ENCODE data around the gene LEFTY1. TPM values are rescaled to one million over a fixed set of nuclear protein-coding genes. Genes with fewer than 3 reads are reported as not detected.

Gene LEFTY1
- total and polyA plus RNA-seq, 2 of the 13 experiments (the other 11 are each of a cell fraction or from before 2014, with no cell fraction given), result 0.29 to 0.79 TPM

- no peak for TF ChIP-seq PRDM10 (CRISPR knock-in tag; IDR thresholded peaks at IDR 0.05; ENCODE audit: low read depth)
- no peak for TF ChIP-seq TBP (CRISPR knock-in tag; IDR thresholded peaks at IDR 0.05)
- TF ChIP-seq, protein P1, sequence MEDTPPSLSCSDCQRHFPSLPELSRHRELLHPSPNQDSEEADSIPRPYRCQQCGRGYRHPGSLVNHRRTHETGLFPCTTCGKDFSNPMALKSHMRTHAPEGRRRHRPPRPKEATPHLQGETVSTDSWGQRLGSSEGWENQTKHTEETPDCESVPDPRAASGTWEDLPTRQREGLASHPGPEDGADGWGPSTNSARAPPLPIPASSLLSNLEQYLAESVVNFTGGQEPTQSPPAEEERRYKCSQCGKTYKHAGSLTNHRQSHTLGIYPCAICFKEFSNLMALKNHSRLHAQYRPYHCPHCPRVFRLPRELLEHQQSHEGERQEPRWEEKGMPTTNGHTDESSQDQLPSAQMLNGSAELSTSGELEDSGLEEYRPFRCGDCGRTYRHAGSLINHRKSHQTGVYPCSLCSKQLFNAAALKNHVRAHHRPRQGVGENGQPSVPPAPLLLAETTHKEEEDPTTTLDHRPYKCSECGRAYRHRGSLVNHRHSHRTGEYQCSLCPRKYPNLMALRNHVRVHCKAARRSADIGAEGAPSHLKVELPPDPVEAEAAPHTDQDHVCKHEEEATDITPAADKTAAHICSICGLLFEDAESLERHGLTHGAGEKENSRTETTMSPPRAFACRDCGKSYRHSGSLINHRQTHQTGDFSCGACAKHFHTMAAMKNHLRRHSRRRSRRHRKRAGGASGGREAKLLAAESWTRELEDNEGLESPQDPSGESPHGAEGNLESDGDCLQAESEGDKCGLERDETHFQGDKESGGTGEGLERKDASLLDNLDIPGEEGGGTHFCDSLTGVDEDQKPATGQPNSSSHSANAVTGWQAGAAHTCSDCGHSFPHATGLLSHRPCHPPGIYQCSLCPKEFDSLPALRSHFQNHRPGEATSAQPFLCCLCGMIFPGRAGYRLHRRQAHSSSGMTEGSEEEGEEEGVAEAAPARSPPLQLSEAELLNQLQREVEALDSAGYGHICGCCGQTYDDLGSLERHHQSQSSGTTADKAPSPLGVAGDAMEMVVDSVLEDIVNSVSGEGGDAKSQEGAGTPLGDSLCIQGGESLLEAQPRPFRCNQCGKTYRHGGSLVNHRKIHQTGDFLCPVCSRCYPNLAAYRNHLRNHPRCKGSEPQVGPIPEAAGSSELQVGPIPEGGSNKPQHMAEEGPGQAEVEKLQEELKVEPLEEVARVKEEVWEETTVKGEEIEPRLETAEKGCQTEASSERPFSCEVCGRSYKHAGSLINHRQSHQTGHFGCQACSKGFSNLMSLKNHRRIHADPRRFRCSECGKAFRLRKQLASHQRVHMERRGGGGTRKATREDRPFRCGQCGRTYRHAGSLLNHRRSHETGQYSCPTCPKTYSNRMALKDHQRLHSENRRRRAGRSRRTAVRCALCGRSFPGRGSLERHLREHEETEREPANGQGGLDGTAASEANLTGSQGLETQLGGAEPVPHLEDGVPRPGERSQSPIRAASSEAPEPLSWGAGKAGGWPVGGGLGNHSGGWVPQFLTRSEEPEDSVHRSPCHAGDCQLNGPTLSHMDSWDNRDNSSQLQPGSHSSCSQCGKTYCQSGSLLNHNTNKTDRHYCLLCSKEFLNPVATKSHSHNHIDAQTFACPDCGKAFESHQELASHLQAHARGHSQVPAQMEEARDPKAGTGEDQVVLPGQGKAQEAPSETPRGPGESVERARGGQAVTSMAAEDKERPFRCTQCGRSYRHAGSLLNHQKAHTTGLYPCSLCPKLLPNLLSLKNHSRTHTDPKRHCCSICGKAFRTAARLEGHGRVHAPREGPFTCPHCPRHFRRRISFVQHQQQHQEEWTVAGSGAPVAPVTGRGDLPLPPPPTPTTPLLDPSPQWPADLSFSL (CRISPR knock-in tag; IDR thresholded peaks at IDR 0.05), result no peak
- TF ChIP-seq PHF5A (CRISPR knock-in tag; IDR thresholded peaks at IDR 0.05; ENCODE audit: low read depth, unreplicated experiment), result no peak
- TF ChIP-seq SETDB1 (CRISPR knock-in tag; IDR thresholded peaks at IDR 0.05; ENCODE audit: borderline replicate concordance), result no peak
- TF ChIP-seq JARID2 (CRISPR knock-in tag; IDR thresholded peaks at IDR 0.05; ENCODE audit: insufficient replicate concordance), result no peak
Measured at GRCh38 chr1:225887030-225887314, 2.0 kb downstream of the LEFTY1 start (continued).
